ENCODE results near the gene BTBD19. TPM values are rescaled to one million over a fixed set of nuclear protein-coding genes. Genes with fewer than 3 reads are reported as not detected.
"Not testable (repeated sequence)": the region's sequence is repeated elsewhere in the genome, so short reads cannot be mapped to it uniquely, and the experiment has no call there.

The BTBD19 gene, protein sequence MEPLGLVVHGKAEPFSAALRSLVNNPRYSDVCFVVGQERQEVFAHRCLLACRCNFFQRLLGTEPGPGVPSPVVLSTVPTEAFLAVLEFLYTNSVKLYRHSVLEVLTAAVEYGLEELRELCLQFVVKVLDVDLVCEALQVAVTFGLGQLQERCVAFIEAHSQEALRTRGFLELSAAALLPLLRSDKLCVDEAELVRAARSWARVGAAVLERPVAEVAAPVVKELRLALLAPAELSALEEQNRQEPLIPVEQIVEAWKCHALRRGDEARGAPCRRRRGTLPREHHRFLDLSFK
- total RNA-seq (2.9 TPM), polyA plus RNA-seq (ENCODE audit: insufficient read depth in 1 of 8, insufficient read length in 8 of 8, low replicate concordance in 1 of 8) (1 to 10 TPM; 4.3 to 9.5 (median 8.2) TPM)
- long read RNA-seq, donor 1, result 0 reads
- long read RNA-seq, donor 2, result 0 reads
- long read RNA-seq, donor 3, result 0 reads
- long read RNA-seq, donor 4, partial matches to known transcripts, result 0 of 1 reads
- long read RNA-seq, donor 4, other reads (novel, unspliced or antisense), result 0 of 1 reads
- long read RNA-seq, donor 5, partial matches to known transcripts, result 0 of 1 reads
- long read RNA-seq, donor 5, other reads (novel, unspliced or antisense), result 0 of 1 reads
- long read RNA-seq, donor 6, result 0 reads
- long read RNA-seq, donor 7, partial matches to known transcripts, result 0 of 1 reads
- long read RNA-seq, donor 7, other reads (novel, unspliced or antisense), result 0 of 1 reads
- long read RNA-seq, donor 8, result 0 reads
- long read RNA-seq, donor 9, partial matches to known transcripts, result 0 of 1 reads
- long read RNA-seq, donor 9, other reads (novel, unspliced or antisense), result 0 of 1 reads
- long read RNA-seq, donor 10, result 0 reads
- long read RNA-seq, donor 11, result 0 reads

- H3K27ac ChIP-seq (ENCODE audit: low read length), result peak within 1 kb of the TSS; percentile 99
- 12% methylated on average over 21 of the region's 23 CpGs for WGBS (ENCODE audit: insufficient coverage)
- H3K36me3 ChIP-seq (ENCODE audit: control insufficient read depth, insufficient read depth, low read length), result peaks cover 38% of the 10 kb centered on the region
- DNase-seq, result peak; percentile 97
- no peaks in the 10 kb centered on the region for H3K9me3 ChIP-seq (replicated peaks; ENCODE audit: control insufficient read depth, low read depth, low read length)
- peak within 1 kb of the TSS; percentile 32 for H3K4me3 ChIP-seq (ENCODE audit: low read length)
- no peaks in the 10 kb centered on the region for H3K27me3 ChIP-seq (ENCODE audit: control insufficient read depth, insufficient read depth, low read length)
- H3K4me1 ChIP-seq (ENCODE audit: control insufficient read depth, insufficient read depth, low read length), result peaks cover 83% of the 10 kb centered on the region
Measured at GRCh38 chr1:44808063-44808937, at the start of gene BTBD19. BTBD19 (plus strand) TSS chr1:44808523; CDS start chr1:44808821, 298 bp downstream.

DNA sequence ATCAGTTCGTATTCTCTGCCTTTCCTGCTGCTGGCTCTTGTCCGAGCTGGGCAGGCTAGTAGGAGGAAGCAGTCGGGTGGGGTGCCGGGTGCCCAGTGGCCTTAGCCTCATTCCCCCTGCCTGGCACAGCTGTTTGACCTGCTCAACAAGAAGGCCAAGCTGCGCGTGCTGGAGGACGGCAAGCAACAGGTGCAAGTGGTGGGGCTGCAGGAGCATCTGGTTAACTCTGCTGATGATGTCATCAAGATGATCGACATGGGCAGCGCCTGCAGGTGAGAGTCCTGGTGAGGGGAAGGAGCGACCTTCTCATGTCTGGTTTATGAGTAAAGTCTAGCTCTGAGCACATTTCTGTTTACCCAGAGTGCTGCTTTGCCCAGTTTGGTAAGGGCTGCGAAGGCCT, 49.2 kb upstream of the BTBD19 start:
- DNase-seq, result peak; percentile 25
- Histone ChIP-seq H3K4me1 (ENCODE audit: control insufficient read depth, insufficient read depth, low read length) (peaks cover 3% of the 10 kb centered on the region), H3K9me3 (replicated peaks; ENCODE audit: control insufficient read depth, low read depth, low read length) (no peaks in the 10 kb centered on the region), H3K27ac (ENCODE audit: low read length) (no peak overlapping the region), H3K36me3 (ENCODE audit: control insufficient read depth, insufficient read depth, low read length) (peaks cover 71% of the 10 kb centered on the region), H3K4me3 (ENCODE audit: low read length) (no peak overlapping the region), H3K27me3 (ENCODE audit: control insufficient read depth, insufficient read depth, low read length) (no peaks in the 10 kb centered on the region)
- WGBS (ENCODE audit: insufficient coverage), result 91% methylated on average over 11 of the region's 11 CpGs

- Histone ChIP-seq H3K27ac (ENCODE audit: low read length) (no peak overlapping the region), H3K9me3 (replicated peaks; ENCODE audit: control insufficient read depth, low read depth, low read length) (no peaks in the 10 kb centered on the region), H3K4me1 (ENCODE audit: control insufficient read depth, insufficient read depth, low read length) (peaks cover 3% of the 10 kb centered on the region), H3K4me3 (ENCODE audit: low read length) (no peak overlapping the region), H3K27me3 (ENCODE audit: control insufficient read depth, insufficient read depth, low read length) (no peaks in the 10 kb centered on the region), H3K36me3 (ENCODE audit: control insufficient read depth, insufficient read depth, low read length) (peaks cover 60% of the 10 kb centered on the region)
- WGBS (ENCODE audit: insufficient coverage), result 100% methylated on average over 2 of the region's 3 CpGs
- DNase-seq, result no peak
Measured at GRCh38 chr1:44760876-44761275, 47.4 kb upstream of the BTBD19 start.

GRCh38 chr1:44766421-44766820, 41.9 kb upstream of the BTBD19 start:
- WGBS (ENCODE audit: insufficient coverage), result 93% methylated on average over 5 of the region's 6 CpGs
- not testable (repeated sequence) for H3K4me3 ChIP-seq (ENCODE audit: low read length); H3K27ac ChIP-seq (ENCODE audit: low read length); H3K27me3 ChIP-seq (ENCODE audit: control insufficient read depth, insufficient read depth, low read length); H3K4me1 ChIP-seq (ENCODE audit: control insufficient read depth, insufficient read depth, low read length); H3K9me3 ChIP-seq (replicated peaks; ENCODE audit: control insufficient read depth, low read depth, low read length); DNase-seq
- peaks cover 42% of the 10 kb centered on the region for H3K36me3 ChIP-seq (ENCODE audit: control insufficient read depth, insufficient read depth, low read length)

DNA sequence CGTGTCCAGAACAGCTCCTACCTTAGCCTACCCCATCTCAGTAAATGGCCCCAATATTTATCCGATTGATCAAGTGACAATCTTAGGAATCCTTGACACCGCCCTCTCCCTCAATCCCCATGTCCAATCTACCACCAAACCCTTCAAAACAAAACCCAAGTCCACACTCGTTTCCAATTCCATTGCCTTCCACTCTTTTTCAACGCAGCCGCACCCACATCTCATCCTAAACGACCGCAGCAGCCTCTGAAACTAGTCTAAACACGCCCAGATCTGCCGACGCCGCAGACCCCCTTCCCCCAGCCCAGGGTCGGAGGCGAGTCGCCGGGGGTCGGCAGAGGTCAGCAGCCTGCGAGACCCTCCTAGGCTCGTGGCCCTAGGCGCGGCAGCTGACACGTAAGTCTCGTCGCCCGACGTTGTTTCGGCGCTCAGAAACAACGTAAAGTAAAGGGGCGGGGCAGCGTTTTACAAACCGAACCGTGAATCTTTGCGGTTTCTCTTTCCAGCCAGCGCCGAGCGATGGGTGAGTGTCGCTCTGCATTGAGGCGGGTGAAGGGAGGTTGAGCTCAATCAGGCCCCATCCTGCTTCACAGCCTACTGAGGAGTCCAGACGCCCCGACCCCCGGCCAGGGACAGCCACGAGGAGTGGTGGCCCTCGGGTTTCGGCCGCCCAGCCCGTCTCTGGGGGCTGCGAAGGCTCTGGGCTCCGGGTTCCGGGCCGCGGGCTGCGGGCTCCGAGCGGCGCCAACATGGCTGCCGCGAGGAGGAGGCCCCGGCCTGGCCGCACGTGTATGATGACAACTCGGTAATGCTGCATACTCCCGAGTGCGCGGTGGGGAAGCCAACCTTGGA, 33.0 kb upstream of the BTBD19 start, which contains the start of gene RPS8:
Gene RPS8, plus strand, starts transcription at position 463 of the 852 bp plus-strand sequence. Its CDS starts 57 bp downstream, at position 520.
- peak; percentile 99 for DNase-seq
- Histone ChIP-seq H3K36me3 (ENCODE audit: control insufficient read depth, insufficient read depth, low read length) (peaks cover 41% of the 10 kb centered on the region), H3K4me3 (ENCODE audit: low read length) (peak within 1 kb of the TSS; percentile 86), H3K27ac (ENCODE audit: low read length) (peak within 1 kb of the TSS; percentile 98), H3K9me3 (replicated peaks; ENCODE audit: control insufficient read depth, low read depth, low read length) (no peaks in the 10 kb centered on the region), H3K27me3 (ENCODE audit: control insufficient read depth, insufficient read depth, low read length) (no peaks in the 10 kb centered on the region), H3K4me1 (ENCODE audit: control insufficient read depth, insufficient read depth, low read length) (peaks cover 25% of the 10 kb centered on the region)
- WGBS (ENCODE audit: insufficient coverage), result under 1% methylated on average over 60 of the region's 65 CpGs

- no peaks in the 10 kb centered on the region for H3K9me3 ChIP-seq (replicated peaks; ENCODE audit: control insufficient read depth, low read depth, low read length)
- H3K27ac ChIP-seq (ENCODE audit: low read length), result peak overlapping the region; percentile 98
- no peaks in the 10 kb centered on the region for H3K27me3 ChIP-seq (ENCODE audit: control insufficient read depth, insufficient read depth, low read length)
- no peak for DNase-seq
- H3K4me1 ChIP-seq (ENCODE audit: control insufficient read depth, insufficient read depth, low read length), result peaks cover 25% of the 10 kb centered on the region
- peak overlapping the region; percentile 86 for H3K4me3 ChIP-seq (ENCODE audit: low read length)
- WGBS (ENCODE audit: insufficient coverage), result 5% methylated on average over 24 of the region's 36 CpGs
- H3K36me3 ChIP-seq (ENCODE audit: control insufficient read depth, insufficient read depth, low read length), result peaks cover 50% of the 10 kb centered on the region
Measured at GRCh38 chr1:44775930-44776729, 32.2 kb upstream of the BTBD19 start.

GRCh38 chr1:44776730-44777068, 31.6 kb upstream of the BTBD19 start:
- Histone ChIP-seq H3K36me3 (ENCODE audit: control insufficient read depth, insufficient read depth, low read length) (peaks cover 55% of the 10 kb centered on the region), H3K27ac (ENCODE audit: low read length) (peak overlapping the region; percentile 98), H3K4me1 (ENCODE audit: control insufficient read depth, insufficient read depth, low read length) (peaks cover 25% of the 10 kb centered on the region), H3K9me3 (replicated peaks; ENCODE audit: control insufficient read depth, low read depth, low read length) (no peaks in the 10 kb centered on the region), H3K4me3 (ENCODE audit: low read length) (peak overlapping the region; percentile 86), H3K27me3 (ENCODE audit: control insufficient read depth, insufficient read depth, low read length) (no peaks in the 10 kb centered on the region)
- WGBS (ENCODE audit: insufficient coverage), result 47% methylated on average over 11 of the region's 12 CpGs
- no peak for DNase-seq

GRCh38 chr1:44777547-44777946, 30.8 kb upstream of the BTBD19 start:
- Histone ChIP-seq H3K9me3 (replicated peaks; ENCODE audit: control insufficient read depth, low read depth, low read length) (no peaks in the 10 kb centered on the region), H3K4me3 (ENCODE audit: low read length) (no peak overlapping the region), H3K27ac (ENCODE audit: low read length) (peak overlapping the region; percentile 7), H3K27me3 (ENCODE audit: control insufficient read depth, insufficient read depth, low read length) (no peaks in the 10 kb centered on the region), H3K4me1 (ENCODE audit: control insufficient read depth, insufficient read depth, low read length) (peaks cover 25% of the 10 kb centered on the region), H3K36me3 (ENCODE audit: control insufficient read depth, insufficient read depth, low read length) (peaks cover 59% of the 10 kb centered on the region)
- no peak for DNase-seq
- 87% methylated on average over 8 of the region's 14 CpGs for WGBS (ENCODE audit: insufficient coverage)
